Rectal smooth muscle tissue (tissue), 1 donor: ENCODE results near the gene CCDC200.
"Not testable (repeated sequence)": the region's sequence is repeated elsewhere in the genome, so short reads cannot be mapped to it uniquely, and the experiment has no call there.

Experiments used
- H3K27ac ChIP-seq: one replicate; pipeline ENCODE4 v1.7.0; 2013; ENCODE audit warnings: low read depth, low read length, inconsistent platforms
- H3K27me3 ChIP-seq: one replicate; pipeline ENCODE4 v1.7.0; 2013; ENCODE audit warnings: low read length; ENCODE audit not compliant: control insufficient read depth, insufficient read depth
- H3K36me3 ChIP-seq: one replicate; pipeline ENCODE4 v1.7.0; 2013; ENCODE audit warnings: low read length; ENCODE audit not compliant: control insufficient read depth, insufficient read depth
- H3K4me1 ChIP-seq: one replicate; pipeline ENCODE4 v1.7.0; 2013; ENCODE audit warnings: low read length; ENCODE audit not compliant: control insufficient read depth, insufficient read depth
- H3K4me3 ChIP-seq: one replicate; pipeline ENCODE4 v1.7.0; 2013; ENCODE audit warnings: low read length
- H3K9ac ChIP-seq: one replicate; pipeline ENCODE4 v1.7.0; 2013; ENCODE audit warnings: low read length

The CCDC200 gene

DNA sequence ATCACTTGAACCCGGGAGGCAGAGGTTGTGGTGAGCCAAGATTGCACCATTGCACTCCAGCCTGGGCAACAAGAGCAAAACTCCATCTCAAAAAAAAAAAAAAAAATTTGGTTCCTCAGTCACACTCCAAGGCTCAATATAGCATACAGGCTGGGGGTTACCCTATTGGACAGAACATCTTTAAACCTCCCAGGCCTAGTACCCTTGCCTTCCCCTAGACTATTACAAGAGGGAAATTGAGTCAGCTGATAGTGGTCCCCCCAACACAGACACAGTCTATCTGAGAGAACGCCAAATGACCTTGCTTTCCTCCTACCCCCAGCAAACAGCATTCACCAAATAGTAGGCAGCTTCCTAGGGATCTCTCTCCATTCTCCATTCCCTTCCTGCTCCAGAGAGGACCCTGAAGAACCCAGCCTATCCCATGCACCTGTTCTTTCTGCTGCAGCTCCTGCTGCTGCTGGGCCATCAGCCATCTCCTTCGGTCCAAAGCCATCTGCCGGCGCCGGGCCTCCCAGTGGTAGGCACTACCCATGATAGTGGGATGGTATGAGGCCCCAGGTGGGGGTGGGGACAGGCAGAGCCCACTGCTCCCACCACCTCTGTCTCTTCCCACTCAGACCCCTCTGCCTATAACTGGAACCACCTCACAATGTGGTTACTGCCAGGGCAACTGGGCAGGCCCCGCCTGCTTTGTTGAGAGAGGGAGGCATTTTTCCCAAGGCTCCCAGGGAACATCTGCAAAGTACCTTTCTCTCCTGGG lies at the start of gene CCDC200:
Gene CCDC200, minus strand, starts transcription at position 604 of the 763 bp plus-strand sequence. Its CDS starts 69 bp downstream, at position 535.
- H3K4me3 ChIP-seq, H3K36me3 ChIP-seq, H3K27me3 ChIP-seq, H3K27ac ChIP-seq, H3K4me1 ChIP-seq, H3K9ac ChIP-seq: not testable (repeated sequence)

DNA sequence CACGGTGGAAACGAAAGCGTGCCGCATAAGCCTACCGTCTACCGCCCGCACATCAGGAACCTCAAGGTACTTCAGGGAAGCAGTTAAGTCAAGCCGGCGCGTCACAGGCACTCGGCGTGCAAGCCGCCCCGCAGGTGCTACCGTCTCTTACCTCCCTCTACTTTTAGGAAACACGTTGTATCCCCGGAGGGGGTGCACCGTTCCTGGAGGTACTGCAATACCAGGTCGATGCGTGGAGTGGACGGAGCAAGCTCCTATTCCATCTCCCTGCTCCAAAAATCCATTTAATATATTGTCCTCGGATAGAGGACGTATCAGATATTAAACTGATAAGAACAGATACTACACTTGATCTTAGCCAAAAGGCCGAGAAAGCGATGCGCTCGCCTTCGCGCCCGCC lies 44.5 kb upstream of the CCDC200 start:
- H3K27me3 ChIP-seq, H3K36me3 ChIP-seq, H3K27ac ChIP-seq, H3K9ac ChIP-seq, H3K4me1 ChIP-seq, H3K4me3 ChIP-seq: not testable (repeated sequence)

DNA sequence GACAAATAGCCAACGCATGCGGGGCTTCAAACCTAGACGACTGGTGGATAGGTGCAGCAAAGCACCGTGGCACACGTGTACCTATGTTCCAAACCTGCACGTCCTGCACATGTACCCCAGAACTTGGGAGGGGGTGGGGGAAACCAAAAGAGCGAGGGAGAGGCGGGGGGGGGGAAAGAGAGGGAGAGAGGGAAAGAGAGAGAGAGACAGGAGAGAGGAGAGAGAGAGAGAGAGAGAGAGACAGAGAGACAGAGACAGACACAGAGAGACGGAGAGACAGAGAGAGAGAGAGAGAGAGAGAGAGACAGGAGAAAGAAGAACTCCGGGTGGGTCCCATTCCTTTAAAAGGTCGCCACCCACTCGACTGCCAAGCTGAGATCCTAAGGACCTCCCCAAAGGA lies 44.1 kb upstream of the CCDC200 start:
- H3K27ac ChIP-seq, H3K27me3 ChIP-seq, H3K4me1 ChIP-seq, H3K9ac ChIP-seq, H3K36me3 ChIP-seq, H3K4me3 ChIP-seq: not testable (repeated sequence)

DNA sequence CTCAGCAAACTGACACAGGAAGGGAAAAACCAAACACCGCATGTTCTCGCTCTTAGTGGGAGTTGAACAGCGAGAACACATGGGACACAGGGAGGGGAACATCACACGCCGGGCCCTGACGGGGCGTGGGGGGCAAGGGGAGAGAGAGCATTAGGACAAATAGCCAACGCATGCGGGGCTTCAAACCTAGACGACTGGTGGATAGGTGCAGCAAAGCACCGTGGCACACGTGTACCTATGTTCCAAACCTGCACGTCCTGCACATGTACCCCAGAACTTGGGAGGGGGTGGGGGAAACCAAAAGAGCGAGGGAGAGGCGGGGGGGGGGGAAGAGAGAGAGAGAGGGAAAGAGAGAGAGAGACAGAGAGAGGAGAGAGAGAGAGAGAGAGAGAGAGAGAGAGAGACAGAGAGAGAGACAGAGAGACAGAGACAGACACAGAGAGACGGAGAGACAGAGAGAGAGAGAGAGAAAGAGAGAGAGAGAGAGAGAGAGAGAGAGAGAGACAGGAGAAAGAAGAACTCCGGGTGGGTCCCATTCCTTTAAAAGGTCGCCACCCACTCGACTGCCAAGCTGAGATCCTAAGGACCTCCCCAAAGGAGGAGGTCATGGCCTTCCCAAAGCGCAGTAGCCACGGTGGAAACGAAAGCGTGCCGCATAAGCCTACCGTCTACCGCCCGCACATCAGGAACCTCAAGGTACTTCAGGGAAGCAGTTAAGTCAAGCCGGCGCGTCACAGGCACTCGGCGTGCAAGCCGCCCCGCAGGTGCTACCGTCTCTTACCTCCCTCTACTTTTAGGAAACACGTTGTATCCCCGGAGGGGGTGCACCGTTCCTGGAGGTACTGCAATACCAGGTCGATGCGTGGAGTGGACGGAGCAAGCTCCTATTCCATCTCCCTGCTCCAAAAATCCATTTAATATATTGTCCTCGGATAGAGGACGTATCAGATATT lies 42.4 kb upstream of the CCDC200 start:
- not testable (repeated sequence) for H3K36me3 ChIP-seq, H3K4me1 ChIP-seq, H3K9ac ChIP-seq, H3K4me3 ChIP-seq, H3K27me3 ChIP-seq, H3K27ac ChIP-seq

DNA sequence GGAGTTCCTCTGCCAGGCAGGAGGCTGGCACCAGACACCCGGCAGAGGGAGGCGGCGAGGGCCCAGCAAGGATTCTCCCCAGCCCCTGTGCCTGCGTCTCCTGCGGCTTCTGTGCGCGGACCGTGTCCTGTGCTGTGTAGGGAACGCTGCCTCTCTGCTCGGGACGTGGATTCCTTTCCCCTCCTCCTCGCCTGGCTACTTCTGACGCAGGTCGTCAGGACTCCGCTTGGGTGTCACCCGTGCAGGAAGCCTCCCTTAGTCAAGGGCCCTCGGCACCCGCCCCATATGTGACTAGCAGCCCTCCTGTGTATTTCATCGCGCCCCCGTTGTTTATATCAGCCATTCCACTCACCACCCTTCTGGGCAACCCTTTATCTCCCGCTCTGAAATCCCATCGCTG lies 18.0 kb upstream of the CCDC200 start:
- H3K4me1 ChIP-seq, H3K9ac ChIP-seq, H3K27me3 ChIP-seq, H3K27ac ChIP-seq, H3K36me3 ChIP-seq, H3K4me3 ChIP-seq: not testable (repeated sequence)

DNA sequence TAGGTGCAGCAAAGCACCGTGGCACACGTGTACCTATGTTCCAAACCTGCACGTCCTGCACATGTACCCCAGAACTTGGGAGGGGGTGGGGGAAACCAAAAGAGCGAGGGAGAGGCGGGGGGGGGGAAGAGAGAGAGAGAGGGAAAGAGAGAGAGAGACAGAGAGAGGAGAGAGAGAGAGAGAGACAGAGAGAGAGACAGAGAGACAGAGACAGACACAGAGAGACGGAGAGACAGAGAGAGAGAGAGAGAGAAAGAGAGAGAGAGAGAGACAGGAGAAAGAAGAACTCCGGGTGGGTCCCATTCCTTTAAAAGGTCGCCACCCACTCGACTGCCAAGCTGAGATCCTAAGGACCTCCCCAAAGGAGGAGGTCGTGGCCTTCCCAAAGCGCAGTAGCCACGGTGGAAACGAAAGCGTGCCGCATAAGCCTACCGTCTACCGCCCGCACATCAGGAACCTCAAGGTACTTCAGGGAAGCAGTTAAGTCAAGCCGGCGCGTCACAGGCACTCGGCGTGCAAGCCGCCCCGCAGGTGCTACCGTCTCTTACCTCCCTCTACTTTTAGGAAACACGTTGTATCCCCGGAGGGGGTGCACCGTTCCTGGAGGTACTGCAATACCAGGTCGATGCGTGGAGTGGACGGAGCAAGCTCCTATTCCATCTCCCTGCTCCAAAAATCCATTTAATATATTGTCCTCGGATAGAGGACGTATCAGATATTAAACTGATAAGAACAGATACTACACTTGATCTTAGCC lies 12.4 kb upstream of the CCDC200 start:
- H3K9ac ChIP-seq, H3K36me3 ChIP-seq, H3K27me3 ChIP-seq, H3K4me1 ChIP-seq, H3K4me3 ChIP-seq, H3K27ac ChIP-seq: not testable (repeated sequence)

DNA sequence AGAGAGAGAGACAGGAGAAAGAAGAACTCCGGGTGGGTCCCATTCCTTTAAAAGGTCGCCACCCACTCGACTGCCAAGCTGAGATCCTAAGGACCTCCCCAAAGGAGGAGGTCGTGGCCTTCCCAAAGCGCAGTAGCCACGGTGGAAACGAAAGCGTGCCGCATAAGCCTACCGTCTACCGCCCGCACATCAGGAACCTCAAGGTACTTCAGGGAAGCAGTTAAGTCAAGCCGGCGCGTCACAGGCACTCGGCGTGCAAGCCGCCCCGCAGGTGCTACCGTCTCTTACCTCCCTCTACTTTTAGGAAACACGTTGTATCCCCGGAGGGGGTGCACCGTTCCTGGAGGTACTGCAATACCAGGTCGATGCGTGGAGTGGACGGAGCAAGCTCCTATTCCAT lies 11.2 kb upstream of the CCDC200 start:
- not testable (repeated sequence) for H3K27ac ChIP-seq, H3K36me3 ChIP-seq, H3K27me3 ChIP-seq, H3K4me1 ChIP-seq, H3K4me3 ChIP-seq, H3K9ac ChIP-seq

DNA sequence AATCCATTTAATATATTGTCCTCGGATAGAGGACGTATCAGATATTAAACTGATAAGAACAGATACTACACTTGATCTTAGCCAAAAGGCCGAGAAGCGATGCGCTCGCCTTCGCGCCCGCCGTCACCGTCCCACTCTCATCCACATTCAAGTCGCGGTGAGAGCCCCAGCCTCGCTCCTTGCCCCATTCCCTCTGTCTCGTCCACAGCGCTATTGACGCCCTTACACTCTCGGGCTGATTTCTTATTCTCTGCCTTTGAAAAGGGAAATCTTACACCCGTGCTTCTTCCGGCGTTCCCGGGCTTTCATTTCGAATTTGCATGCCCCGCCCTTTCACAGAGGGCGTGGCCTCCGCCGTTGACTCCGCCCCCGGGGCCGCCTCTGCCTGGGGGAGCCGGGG lies 5.5 kb upstream of the CCDC200 start, which contains the start of gene RNU2-1:
Gene RNU2-1, minus strand, starts transcription at position 101 of the 400 bp plus-strand sequence.
- H3K36me3 ChIP-seq, H3K27ac ChIP-seq, H3K4me1 ChIP-seq, H3K27me3 ChIP-seq, H3K9ac ChIP-seq, H3K4me3 ChIP-seq: not testable (repeated sequence)

DNA sequence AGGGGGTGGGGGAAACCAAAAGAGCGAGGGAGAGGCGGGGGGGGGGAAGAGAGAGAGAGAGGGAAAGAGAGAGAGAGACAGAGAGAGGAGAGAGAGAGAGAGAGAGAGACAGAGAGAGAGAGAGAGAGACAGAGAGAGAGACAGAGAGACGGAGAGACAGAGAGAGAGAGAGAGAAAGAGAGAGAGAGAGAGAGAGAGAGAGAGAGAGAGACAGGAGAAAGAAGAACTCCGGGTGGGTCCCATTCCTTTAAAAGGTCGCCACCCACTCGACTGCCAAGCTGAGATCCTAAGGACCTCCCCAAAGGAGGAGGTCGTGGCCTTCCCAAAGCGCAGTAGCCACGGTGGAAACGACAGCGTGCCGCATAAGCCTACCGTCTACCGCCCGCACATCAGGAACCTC lies 4.8 kb upstream of the CCDC200 start:
- H3K4me3 ChIP-seq, H3K4me1 ChIP-seq, H3K27me3 ChIP-seq, H3K27ac ChIP-seq, H3K36me3 ChIP-seq, H3K9ac ChIP-seq: not testable (repeated sequence)

DNA sequence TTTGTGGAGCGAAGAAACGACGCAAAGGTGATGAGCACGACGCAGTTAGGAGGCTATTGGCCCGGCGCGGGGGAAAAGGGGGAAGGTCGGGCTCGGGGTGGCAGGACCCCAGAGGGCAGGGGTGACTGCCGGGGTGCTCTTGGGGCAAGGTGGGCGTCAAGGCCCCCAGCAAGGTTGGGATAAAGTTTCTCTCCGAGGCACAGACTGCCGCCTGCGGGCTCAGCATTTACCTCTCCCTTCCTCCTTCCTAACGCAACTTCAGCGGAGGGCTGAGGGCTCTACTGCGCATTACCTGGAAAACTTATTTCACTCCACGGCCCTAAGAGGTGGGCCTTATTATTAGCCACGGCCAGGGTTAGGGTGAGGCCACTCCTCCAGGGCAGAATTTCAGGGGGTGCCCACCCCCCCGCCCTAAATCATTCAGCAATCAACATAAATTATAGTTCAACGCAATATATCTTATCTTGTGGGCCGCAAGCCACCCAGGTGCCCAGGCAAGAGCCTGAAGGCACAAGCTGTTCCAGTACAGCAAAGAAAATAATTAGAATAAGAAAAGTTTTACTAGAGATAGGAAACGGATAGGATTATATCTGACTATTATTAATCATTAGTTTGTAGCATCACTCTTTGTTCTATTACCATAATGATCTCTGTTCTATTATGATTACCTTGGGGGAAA lies 3.7 kb upstream of the CCDC200 start:
- H3K27me3 ChIP-seq, H3K4me1 ChIP-seq, H3K36me3 ChIP-seq: not testable (repeated sequence)
- peak overlapping the region; percentile 32 for H3K9ac ChIP-seq
- peak overlapping the region; percentile 5 for H3K4me3 ChIP-seq
- peak overlapping the region; percentile 85 for H3K27ac ChIP-seq

DNA sequence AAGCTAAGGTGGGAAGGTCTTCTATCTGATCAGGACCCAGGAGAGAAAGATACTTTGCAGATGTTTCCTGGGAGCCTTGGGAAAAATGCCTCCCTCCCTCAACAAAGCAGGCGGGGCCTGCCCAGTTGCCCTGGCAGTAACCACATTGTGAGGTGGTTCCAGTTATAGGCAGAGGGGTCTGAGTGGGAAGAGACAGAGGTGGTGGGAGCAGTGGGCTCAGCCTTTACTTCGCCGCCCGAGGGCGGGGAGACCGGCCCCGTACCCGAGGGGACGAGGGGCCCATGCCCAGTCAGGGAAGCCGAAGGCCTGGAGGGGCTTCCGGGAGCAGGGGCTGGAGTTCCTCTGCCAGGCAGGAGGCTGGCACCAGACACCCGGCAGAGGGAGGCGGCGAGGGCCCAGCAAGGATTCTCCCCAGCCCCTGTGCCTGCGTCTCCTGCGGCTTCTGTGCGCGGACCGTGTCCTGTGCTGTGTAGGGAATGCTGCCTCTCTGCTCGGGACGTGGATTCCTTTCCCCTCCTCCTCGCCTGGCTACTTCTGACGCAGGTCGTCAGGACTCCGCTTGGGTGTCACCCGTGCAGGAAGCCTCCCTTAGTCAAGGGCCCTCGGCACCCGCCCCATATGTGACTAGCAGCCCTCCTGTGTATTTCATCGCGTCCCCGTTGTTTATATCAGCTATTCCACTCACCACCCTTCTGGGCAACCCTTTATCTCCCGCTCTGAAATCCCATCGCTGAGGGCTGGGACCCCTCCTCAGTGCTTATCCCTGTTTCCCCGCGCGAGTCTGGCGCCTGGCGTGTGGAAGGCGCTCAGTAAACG lies 3.0 kb upstream of the CCDC200 start:
- Histone ChIP-seq H3K9ac (peak overlapping the region; percentile 32), H3K27ac (peak overlapping the region; percentile 85), H3K4me3 (peak overlapping the region; percentile 5)

More for the DNA sequence above, 3.0 kb upstream of the CCDC200 start:
- not testable (repeated sequence) for H3K4me1 ChIP-seq, H3K36me3 ChIP-seq, H3K27me3 ChIP-seq
